Tibial nerve (tissue), 4 donors: Measurements from ENCODE around the gene MALRD1. TPM values are rescaled to one million over a fixed set of nuclear protein-coding genes. Genes with fewer than 3 reads are reported as not detected.
A peak's percentile ranks its signal among the peaks of the same experiment; 100 is the strongest.
"Not testable (repeated sequence)": the region's sequence is repeated elsewhere in the genome, so short reads cannot be mapped to it uniquely, and the experiment has no call there.

ENCODE experiments used
- DNase-seq, 2 donors: peaks; one replicate each; pipeline ENCODE4 v3.0.0-alpha.2; 2019; ENCODE audit warnings: low spot score in 2 of 2
- H3K27ac ChIP-seq, 4 donors: fragments of 200-600 bp; sonication (generic) in 3 of 4; one replicate each; pipeline ENCODE4 v1.5.1; 2017 to 2019; ENCODE audit warnings: mild to moderate bottlenecking in 1 of 4
- H3K27me3 ChIP-seq, 2 donors: fragments of 200-600 bp; sonication (generic) in 1 of 2; one replicate each; pipeline versions ENCODE4 v1.5.1 to v1.6.0; 2017 to 2019
- H3K36me3 ChIP-seq, 3 donors: fragments of 200-600 bp; sonication (generic); one replicate each; pipeline ENCODE4 v1.5.1; 2018 to 2019
- H3K4me1 ChIP-seq, 4 donors: fragments of 200-600 bp; sonication (generic) in 3 of 4; one replicate each; pipeline ENCODE4 v1.5.1; 2017 to 2019
- H3K4me3 ChIP-seq, 4 donors: fragments of 200-600 bp; sonication (generic) in 3 of 4; one replicate each; pipeline ENCODE4 v1.5.1; 2017 to 2019; ENCODE audit warnings: mild to moderate bottlenecking in 1 of 4, moderate library complexity in 1 of 4
- H3K9me3 ChIP-seq, 4 donors: fragments of 200-600 bp; sonication (generic) in 3 of 4; one replicate each; pipeline ENCODE4 v1.5.1; 2017 to 2019
- CTCF ChIP-seq, 5 experiments: fragments of 200-600 bp in 3 of 5; fragments of 450-650 bp in 2 of 5; sonication (generic) in 3 of 5; IDR thresholded peaks; one replicate each; pipeline ENCODE4 v1.5.1; 2016 to 2019; ENCODE audit warnings: antibody characterized with exemption in 5 of 5, mild to moderate bottlenecking in 3 of 5, moderate library complexity in 2 of 5
- EP300 ChIP-seq, 2 donors: sonication (generic); formaldehyde crosslinking; IDR thresholded peaks; one replicate each; pipeline ENCODE4 v1.6.1; 2017; ENCODE audit warnings: antibody characterized with exemption in 2 of 2, mild to moderate bottlenecking in 1 of 2
- POLR2A ChIP-seq, 2 donors: fragments of 450-650 bp; IDR thresholded peaks; one replicate each; pipeline ENCODE4 v1.6.1; 2017; ENCODE audit warnings: antibody characterized with exemption in 2 of 2, mild to moderate bottlenecking in 2 of 2, moderate library complexity in 2 of 2
- WGBS, 2 donors: methylation state at CpG; one replicate each; pipeline ENCODE4 v1.1.5; 2018; 5-methylcytosine and 5-hydroxymethylcytosine counted together
- total RNA-seq, 4 donors: library from RNA; depleted of rRNA; stranded (reverse); fragments of >200 nt; gene quantifications; one replicate each; pipeline ENCODE4 v1.1.0, GENCODE V29; 2016

MALRD1 gene
- total RNA-seq, 4 donors from 2014 or later: 1.3 to 5.4 (median 3.6) TPM; not detected in 1

- peak in 1 of 2 donors; percentile 39 for DNase-seq
- H3K4me1 ChIP-seq: peaks cover 0 to 6% (median 0%) of the 10 kb centered on the region in 4 donors
- no peaks in the 10 kb centered on the region for H3K9me3 ChIP-seq
- H3K4me3 ChIP-seq: no peak overlapping the region
- H3K36me3 ChIP-seq: no peaks in the 10 kb centered on the region
- 79 to 100% methylated on average over 1 of the region's 1 CpG for WGBS, 2 donors
- no peaks in the 10 kb centered on the region for H3K27me3 ChIP-seq
- H3K27ac ChIP-seq: no peak overlapping the region
- TF ChIP-seq POLR2A (IDR thresholded peaks at IDR 0.05): no peak
- TF ChIP-seq CTCF (IDR thresholded peaks at IDR 0.05): no peak
- no peak for TF ChIP-seq EP300 (IDR thresholded peaks at IDR 0.05)
These were observed 450.0 kb downstream of the MALRD1 start for GRCh38 chr10:19498393-19499290.

- H3K36me3 ChIP-seq: no peaks in the 10 kb centered on the region
- no peak overlapping the region for H3K4me3 ChIP-seq
- no peak for DNase-seq
- H3K27me3 ChIP-seq: no peaks in the 10 kb centered on the region
- 78% methylated on average over 1 of the region's 1 CpG for WGBS, 2 donors
- H3K9me3 ChIP-seq: no peaks in the 10 kb centered on the region
- peaks cover 0 to 6% (median 0%) of the 10 kb centered on the region in 4 donors for H3K4me1 ChIP-seq
- TF ChIP-seq EP300 (IDR thresholded peaks at IDR 0.05): no peak
- TF ChIP-seq POLR2A (IDR thresholded peaks at IDR 0.05): no peak
- no peak for TF ChIP-seq CTCF (IDR thresholded peaks at IDR 0.05)
- no peak overlapping the region for H3K27ac ChIP-seq
These were observed 450.7 kb downstream of the MALRD1 start for GRCh38 chr10:19499291-19499770.

GRCh38 chr10:19500959-19501358, 452.4 kb downstream of the MALRD1 start:
- Histone ChIP-seq H3K9me3 (no peaks in the 10 kb centered on the region), H3K4me3 (no peak overlapping the region), H3K27me3 (no peaks in the 10 kb centered on the region), H3K36me3 (no peaks in the 10 kb centered on the region), H3K4me1 (peaks cover 0 to 10% (median 0%) of the 10 kb centered on the region in 4 donors), H3K27ac (no peak overlapping the region)
- WGBS, 2 donors: 89 to 92% methylated on average over 1 of the region's 1 CpG
- DNase-seq: no peak
- TF ChIP-seq POLR2A (IDR thresholded peaks at IDR 0.05) (no peak), EP300 (IDR thresholded peaks at IDR 0.05) (no peak), CTCF (IDR thresholded peaks at IDR 0.05) (no peak)

GRCh38 chr10:19505320-19506312, 457.0 kb downstream of the MALRD1 start:
- Histone ChIP-seq H3K36me3 (no peaks in the 10 kb centered on the region), H3K27me3 (no peaks in the 10 kb centered on the region), H3K4me1 (peaks cover 0 to 4% (median 0%) of the 10 kb centered on the region in 4 donors), H3K4me3 (no peak overlapping the region), H3K9me3 (no peaks in the 10 kb centered on the region), H3K27ac (no peak overlapping the region)
- TF ChIP-seq CTCF (IDR thresholded peaks at IDR 0.05): no peak
- TF ChIP-seq EP300 (IDR thresholded peaks at IDR 0.05): no peak
- 67 to 69% methylated on average over 6 of the region's 6 CpGs for WGBS, 2 donors
- no peak for DNase-seq

GRCh38 chr10:19510005-19510732, 461.6 kb downstream of the MALRD1 start:
- H3K9me3 ChIP-seq, H3K27me3 ChIP-seq, H3K36me3 ChIP-seq, H3K4me1 ChIP-seq, H3K27ac ChIP-seq, H3K4me3 ChIP-seq, DNase-seq: not testable (repeated sequence)
- WGBS, 2 donors: 56 to 58% methylated on average over 8 of the region's 8 CpGs
